K562 (cell line): Measurements from ENCODE around the gene LAMB1. TPM values are rescaled to one million over a fixed set of nuclear protein-coding genes. Genes with fewer than 3 reads are reported as not detected.
A peak's percentile ranks its signal among the peaks of the same experiment; 100 is the strongest.

Source experiments
- ATAC-seq: fragments of 200-7000 bp; cut with Tn5 transposase; 3 replicates; pipeline ENCODE4 v1.9.1; 2020; ENCODE audit warnings: moderate library complexity
- BruUV-seq: library from RNA; stranded (reverse); fragments of 400-500 nt; replicated peaks from 2 replicates; lab custom pipeline; 2021; lab: Mats Ljungman, UMichigan
- CTCF ChIA-PET: fragments of 300-600 bp; formaldehyde crosslinking; extraction: SDS; loops from one replicate; lab custom pipeline; 2021; ENCODE audit warnings: low intra/inter-chr PET ratio; lab: Yijun Ruan, JAX
- POLR2A ChIA-PET: fragments of 300-600, 350-650 bp; sonication (Branson Sonifier 250); formaldehyde crosslinking; extraction: SDS; loops from one replicate; lab custom pipeline; 2021; ENCODE audit warnings: antibody characterized with exemption, inconsistent platforms; lab: Yijun Ruan, JAX
- DNase-seq, 4 experiments: peaks; one replicate each; pipeline versions ENCODE4 v3.0.0 to v3.0.0-alpha.2; 2011 to 2018; ENCODE audit warnings: low spot score in 3 of 4, mixed read lengths in 3 of 4; ENCODE audit errors: extremely low read depth in 1 of 4
- FAIRE-seq: peaks from 2 replicates; lab custom pipeline; 2011; peaks lifted over from hg19 to GRCh38; lab: Jason Lieb, UNC
- H2AFZ ChIP-seq: 2 replicates; pipeline ENCODE4 v1.6.0; 2011; ENCODE audit warnings: low read depth, low read length, control low read depth, inconsistent platforms
- H3K27ac ChIP-seq: fragments of 200-600 bp; 3 replicates; pipeline ENCODE4 v1.8.0; 2011; ENCODE audit warnings: low read depth, mild to moderate bottlenecking, control low read depth, inconsistent platforms, low read length, moderate library complexity, mixed read lengths; ENCODE audit errors: extremely low read depth
- H3K27me3 ChIP-seq, 2 experiments: fragments of 300-600 bp in 1 of 2; 2 replicates in 1 of 2; 3 replicates in 1 of 2; pipeline versions ENCODE4 v1.6.0 to v1.8.0; 2011; ENCODE audit warnings: inconsistent platforms in 2 of 2, low read length in 2 of 2, mild to moderate bottlenecking in 1 of 2, mixed read lengths in 1 of 2, moderate library complexity in 1 of 2; ENCODE audit not compliant: control insufficient read depth in 2 of 2, insufficient read depth in 2 of 2
- H3K36me3 ChIP-seq: fragments of 300-600 bp; 3 replicates; pipeline ENCODE4 v1.8.0; 2011; ENCODE audit warnings: mild to moderate bottlenecking, low read length, inconsistent platforms; ENCODE audit not compliant: control insufficient read depth, insufficient read depth
- H3K4me1 ChIP-seq, 2 experiments: fragments of 200-600 bp in 1 of 2; replicated peaks in 1 of 2; 2 replicates in 1 of 2; 3 replicates in 1 of 2; pipeline versions ENCODE4 v1.5.1 to v1.8.0; 2011; ENCODE audit warnings: inconsistent platforms in 2 of 2, low read length in 2 of 2, mild to moderate bottlenecking in 1 of 2, mixed read lengths in 1 of 2, moderate library complexity in 1 of 2; ENCODE audit not compliant: control insufficient read depth in 2 of 2, insufficient read depth in 2 of 2
- H3K4me2 ChIP-seq: 2 replicates; pipeline ENCODE4 v1.6.1; 2011; ENCODE audit warnings: low read length, control low read depth, inconsistent platforms, mixed read lengths; ENCODE audit not compliant: insufficient read depth
- H3K4me3 ChIP-seq: fragments of 200-600 bp; sonication (generic), shearing (Covaris generic); 2 replicates; pipeline ENCODE4 v1.5.1; 2016; ENCODE audit warnings: control low read depth, inconsistent platforms
- H3K79me2 ChIP-seq: fragments of 200-600 bp; 3 replicates; pipeline ENCODE4 v1.8.0; 2011; ENCODE audit warnings: low read length, inconsistent platforms; ENCODE audit not compliant: control insufficient read depth, insufficient read depth
- H3K9ac ChIP-seq, 2 experiments: 2 replicates each; pipeline versions ENCODE4 v1.6.0 to v1.6.1; 2011; ENCODE audit warnings: low read depth in 2 of 2, low read length in 2 of 2, control low read depth in 1 of 2, inconsistent platforms in 1 of 2, mild to moderate bottlenecking in 1 of 2, mixed read lengths in 1 of 2; ENCODE audit not compliant: insufficient read depth in 1 of 2
- H3K9me1 ChIP-seq: one replicate; pipeline ENCODE4 v1.6.0; 2011; ENCODE audit warnings: inconsistent platforms, mild to moderate bottlenecking, low read length, moderate library complexity; ENCODE audit not compliant: control insufficient read depth, insufficient read depth
- H3K9me3 ChIP-seq: replicated peaks from 2 replicates; pipeline ENCODE4 v1.5.1; 2011; ENCODE audit warnings: low read depth, low read length, inconsistent platforms; ENCODE audit not compliant: control insufficient read depth, insufficient read depth
- H4K20me1 ChIP-seq: replicated peaks from 2 replicates; pipeline ENCODE4 v1.6.1; 2011; ENCODE audit warnings: low read length, inconsistent platforms, mixed read lengths; ENCODE audit not compliant: control insufficient read depth, insufficient read depth
- BCOR ChIP-seq: fragments of 450-650 bp; IDR thresholded peaks from 2 replicates; pipeline ENCODE4 v1.6.1; 2016
- BMI1 ChIP-seq: fragments of 150-350 bp; IDR thresholded peaks from 2 replicates; pipeline ENCODE4 v1.6.1; 2014; ENCODE audit warnings: low read length
- CEBPG ChIP-seq, 3 experiments: fragments of 200-800 bp in 1 of 3; sonication (Bioruptor generic) in 1 of 3; sonication (generic) in 1 of 3; formaldehyde crosslinking in 1 of 3; IDR thresholded peaks in 2 of 3; conservative IDR thresholded peaks in 1 of 3; 2 replicates each; pipeline versions ENCODE4 v1.6.1 to v1.8.0; 2016 to 2022; ENCODE audit warnings: missing compliant biosample characterization in 2 of 3, missing genetic modification characterization in 2 of 3, mild to moderate bottlenecking in 1 of 3, missing genetic modification reagents in 1 of 3
- CHAMP1 ChIP-seq: fragments of 450-650 bp; IDR thresholded peaks from 2 replicates; pipeline ENCODE4 v1.6.1; 2016; ENCODE audit warnings: mild to moderate bottlenecking
- EP300 ChIP-seq: IDR thresholded peaks from 2 replicates; pipeline ENCODE4 v1.6.1; 2012; ENCODE audit warnings: low read length, improper control_type of control experiment
- ETV1 ChIP-seq: fragments of 450-650 bp; conservative IDR thresholded peaks from 2 replicates; pipeline ENCODE4 v1.6.1; 2016; ENCODE audit warnings: missing genetic modification characterization, control low read depth, low read depth, missing compliant biosample characterization
- ID3 ChIP-seq, 2 experiments: fragments of 250-450 bp in 1 of 2; fragments of 450-650 bp in 1 of 2; sonication (Bioruptor Pico) in 1 of 2; IDR thresholded peaks; 2 replicates each; pipeline versions ENCODE4 v1.6.1 to v1.8.0; 2016 to 2021; ENCODE audit warnings: mild to moderate bottlenecking in 2 of 2, moderate library complexity in 2 of 2, missing compliant biosample characterization in 1 of 2, missing genetic modification characterization in 1 of 2
- MTA3 ChIP-seq: fragments of 450-650 bp; formaldehyde crosslinking; IDR thresholded peaks from 2 replicates; pipeline ENCODE4 v1.6.1; 2017; ENCODE audit warnings: mild to moderate bottlenecking, borderline replicate concordance
- NBN ChIP-seq: fragments of 450-650 bp; IDR thresholded peaks from 2 replicates; pipeline ENCODE4 v1.6.1; 2016; ENCODE audit warnings: low read depth, mild to moderate bottlenecking
- NFIC ChIP-seq: fragments of 450-650 bp; IDR thresholded peaks from 2 replicates; pipeline ENCODE4 v1.6.1; 2017; ENCODE audit warnings: mild to moderate bottlenecking, inconsistent platforms
- NR2C2 ChIP-seq, 2 experiments: fragments of 200-800 bp in 1 of 2; sonication (Bioruptor generic) in 1 of 2; sonication (generic) in 1 of 2; formaldehyde crosslinking in 1 of 2; IDR thresholded peaks; 2 replicates each; pipeline versions ENCODE4 v1.6.1 to v1.8.0; 2016 to 2022; ENCODE audit warnings: mild to moderate bottlenecking in 1 of 2, missing compliant biosample characterization in 1 of 2, missing genetic modification characterization in 1 of 2, missing genetic modification reagents in 1 of 2
- SOX6 ChIP-seq: fragments of 450-650 bp; IDR thresholded peaks from 2 replicates; pipeline ENCODE4 v1.6.1; 2014; ENCODE audit warnings: mild to moderate bottlenecking
- TEAD4 ChIP-seq, 2 experiments: sonication (generic) in 1 of 2; formaldehyde crosslinking in 1 of 2; IDR thresholded peaks; 2 replicates each; pipeline versions ENCODE4 v1.6.1 to v1.8.0; 2012 to 2022; ENCODE audit warnings: borderline replicate concordance in 1 of 2, inconsistent platforms in 1 of 2, low read length in 1 of 2, mild to moderate bottlenecking in 1 of 2, missing genetic modification reagents in 1 of 2
- ZNF277 ChIP-seq: fragments of 250-450 bp; sonication (Bioruptor Pico); IDR thresholded peaks from 2 replicates; pipeline ENCODE4 v1.8.0; 2022; ENCODE audit warnings: inconsistent platforms, mild to moderate bottlenecking, moderate library complexity, borderline replicate concordance
- ZNF766 ChIP-seq: fragments of 200-800 bp; sonication (Bioruptor generic); conservative IDR thresholded peaks from 2 replicates; pipeline ENCODE4 v1.6.1; 2016; ENCODE audit warnings: missing genetic modification characterization, missing compliant biosample characterization
- WGBS: fragments of 100-300 bp; shearing (Covaris generic); methylation state at CpG from one replicate; pipeline ENCODE4 v1.1.6; 2016; ENCODE audit warnings: low coverage, mixed read lengths; ENCODE audit not compliant: insufficient coverage; ENCODE audit errors: missing lambda C conversion rate; 5-methylcytosine and 5-hydroxymethylcytosine counted together
- in situ Hi-C: fragments of 300-500 bp; cut with MboI; formaldehyde crosslinking; loops from 4 replicates; pipeline ENCODE4 v1.15.0; 2018; ENCODE audit warnings: inconsistent platforms, mixed read lengths
- intact Hi-C: fragments of 100-400 bp; cut with micrococcal nuclease; formaldehyde crosslinking; loops from 2 replicates; pipeline ENCODE4 v1.14.2; 2022
- polyA plus RNA-seq, 8 experiments: library from polyadenylated mRNA; depleted of rRNA in 4 of 8; stranded (reverse) in 5 of 8; unstranded in 3 of 8; fragments of >200 nt; fragmentation: Nextera tagmentation in 2 of 8; fragmentation: Illumina TruSeq in 1 of 8; extraction: Ambion mirVana in 2 of 8; extraction: Trizol in 1 of 8; gene quantifications; 2 replicates each; pipeline versions ENCODE4 v1.2.1 to v1.2.3, GENCODE V29; 2011 to 2014; ENCODE audit warnings: inconsistent platforms in 1 of 8, missing spikeins in 1 of 8
- total RNA-seq, 7 experiments: library from RNA; depleted of rRNA in 6 of 7; stranded (reverse); fragments of >200 nt in 6 of 7; fragmentation: Illumina TruSeq in 2 of 7; extraction: Trizol in 2 of 7; gene quantifications; 2 replicates each; pipeline versions ENCODE4 v1.2.1 to v1.2.3, GENCODE V29; 2011 to 2021; ENCODE audit warnings: low replicate concordance in 1 of 7

LAMB1 gene
- total and polyA plus RNA-seq, 9 of the 15 experiments (the other 6 are each of a cell fraction or from before 2014, with no cell fraction given) = 6.0 to 17.7 (median 12.3) TPM

GRCh38 chr7:107995184-107996071, 7.5 kb downstream of the LAMB1 start:
- ChIA-PET CTCF (no interaction called here), POLR2A (interaction anchor here (1.1 to 2.1 kb wide), 3 partner anchors 10 to 17 kb away, joined by 3 to 8 read pairs (median 5); no protein-coding TSS in a partner anchor)
- no peak overlapping the region for H2AFZ ChIP-seq
- H3K27me3 ChIP-seq = no peaks in the 10 kb centered on the region
- WGBS = 20% methylated on average over 6 of the region's 6 CpGs
- H3K4me1 ChIP-seq = peaks cover 0 to 37% of the 10 kb centered on the region in 2 experiments; a peak in 4 of 5 replicates
- H4K20me1 ChIP-seq = no peaks in the 10 kb centered on the region
- in situ Hi-C loops (no loop called here), intact Hi-C loops (no loop called here)
- H3K9me1 ChIP-seq = no peaks in the 10 kb centered on the region
- H3K9ac ChIP-seq = no peak overlapping the region
- H3K4me3 ChIP-seq = no peak overlapping the region
- H3K79me2 ChIP-seq = no peaks in the 10 kb centered on the region
- BruUV-seq = no TSS peak
- H3K4me2 ChIP-seq = no peak overlapping the region
- FAIRE-seq (peak; percentile 75), DNase-seq (peak; percentile 37 to 48 (median 44)), ATAC-seq (peak; percentile 59)
- peaks cover 4% of the 10 kb centered on the region; the same call in 1 of the 3 replicates for H3K36me3 ChIP-seq
- H3K27ac ChIP-seq = no peak overlapping the region
- H3K9me3 ChIP-seq = no peaks in the 10 kb centered on the region
- TF ChIP-seq NFIC (peak; percentile 97), NR2C2 (CRISPR knock-in tag; IDR thresholded peaks at IDR 0.05) (no peak), NR2C2 (tag; IDR thresholded peaks at IDR 0.05) (no peak), MTA3 (no peak), NBN (no peak), ID3 (CRISPR knock-in tag; IDR thresholded peaks at IDR 0.05) (no peak), ID3 (tag; IDR thresholded peaks at IDR 0.05) (no peak), BMI1 (no peak), ZNF277 (CRISPR knock-in tag) (no peak), TEAD4 (IDR thresholded peaks at IDR 0.05; ENCODE audit: low read length) (peak; percentile 5; the same call in 1 of the 2 replicates), TEAD4 (CRISPR knock-in tag; IDR thresholded peaks at IDR 0.05; ENCODE audit: borderline replicate concordance) (no peak), EP300 (0 out of 2 replicates have a peak, but pooled peaks have one; percentile 1), BCOR (no peak), ZNF766 (CRISPR knock-in tag) (no peak), SOX6 (no peak), CHAMP1 (no peak), ETV1 (tag) (0 out of 2 replicates have a peak, but pooled peaks have one; percentile 38), CEBPG (CRISPR knock-in tag; IDR thresholded peaks at IDR 0.05) (no peak), CEBPG (tag; conservative IDR thresholded peaks at IDR 0.05 in 1 of 2, IDR thresholded peaks at IDR 0.05 in 1 of 2) (peak in 1 of 2 experiments; percentile 45; a peak in 1 of 4 replicates)
